OCI-LY7 (cell line): ENCODE results near the gene FOXP1.

Source experiments
- EZH2phosphoT487 ChIP-seq: fragments of 200-600 bp; sonication (generic); IDR thresholded peaks from 2 replicates; pipeline ENCODE4 v1.6.1; 2018; ENCODE audit warnings: low read depth, borderline replicate concordance, mild to moderate bottlenecking, mixed run types, antibody characterized with exemption, low read length, moderate library complexity, mixed read lengths
- TF ChIP-seq, protein P1 (sequence below): fragments of 200-600 bp; sonication (generic); conservative IDR thresholded peaks from 2 replicates; pipeline ENCODE4 v1.5.1; 2014; ENCODE audit warnings: mild to moderate bottlenecking, antibody characterized with exemption, low read length, moderate library complexity, mixed read lengths

DNA sequence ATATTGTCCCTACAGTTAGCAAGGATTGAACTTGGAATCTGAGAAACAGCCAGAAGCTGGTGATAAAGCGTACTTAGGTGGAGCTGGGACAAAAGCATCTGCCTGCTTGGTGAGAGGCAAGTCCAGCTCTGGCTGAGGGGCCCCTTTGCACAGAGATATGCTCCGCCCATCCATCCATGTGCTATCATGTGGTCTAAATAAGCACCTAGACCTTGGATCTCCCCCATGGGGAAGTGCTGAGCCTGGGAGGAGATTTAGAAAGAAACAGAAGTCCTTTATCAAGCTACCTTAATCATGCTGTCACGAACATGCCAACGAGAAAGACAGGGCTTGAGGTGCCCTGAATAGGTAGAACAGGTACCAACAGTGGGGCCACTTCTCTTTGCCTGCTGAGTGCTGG lies 369.5 kb downstream of the FOXP1 start:
- TF ChIP-seq, protein P1, sequence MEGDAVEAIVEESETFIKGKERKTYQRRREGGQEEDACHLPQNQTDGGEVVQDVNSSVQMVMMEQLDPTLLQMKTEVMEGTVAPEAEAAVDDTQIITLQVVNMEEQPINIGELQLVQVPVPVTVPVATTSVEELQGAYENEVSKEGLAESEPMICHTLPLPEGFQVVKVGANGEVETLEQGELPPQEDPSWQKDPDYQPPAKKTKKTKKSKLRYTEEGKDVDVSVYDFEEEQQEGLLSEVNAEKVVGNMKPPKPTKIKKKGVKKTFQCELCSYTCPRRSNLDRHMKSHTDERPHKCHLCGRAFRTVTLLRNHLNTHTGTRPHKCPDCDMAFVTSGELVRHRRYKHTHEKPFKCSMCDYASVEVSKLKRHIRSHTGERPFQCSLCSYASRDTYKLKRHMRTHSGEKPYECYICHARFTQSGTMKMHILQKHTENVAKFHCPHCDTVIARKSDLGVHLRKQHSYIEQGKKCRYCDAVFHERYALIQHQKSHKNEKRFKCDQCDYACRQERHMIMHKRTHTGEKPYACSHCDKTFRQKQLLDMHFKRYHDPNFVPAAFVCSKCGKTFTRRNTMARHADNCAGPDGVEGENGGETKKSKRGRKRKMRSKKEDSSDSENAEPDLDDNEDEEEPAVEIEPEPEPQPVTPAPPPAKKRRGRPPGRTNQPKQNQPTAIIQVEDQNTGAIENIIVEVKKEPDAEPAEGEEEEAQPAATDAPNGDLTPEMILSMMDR = no peak
- no peak for TF ChIP-seq EZH2phosphoT487
